ENCODE measurements around the gene XYLT1.

DNA sequence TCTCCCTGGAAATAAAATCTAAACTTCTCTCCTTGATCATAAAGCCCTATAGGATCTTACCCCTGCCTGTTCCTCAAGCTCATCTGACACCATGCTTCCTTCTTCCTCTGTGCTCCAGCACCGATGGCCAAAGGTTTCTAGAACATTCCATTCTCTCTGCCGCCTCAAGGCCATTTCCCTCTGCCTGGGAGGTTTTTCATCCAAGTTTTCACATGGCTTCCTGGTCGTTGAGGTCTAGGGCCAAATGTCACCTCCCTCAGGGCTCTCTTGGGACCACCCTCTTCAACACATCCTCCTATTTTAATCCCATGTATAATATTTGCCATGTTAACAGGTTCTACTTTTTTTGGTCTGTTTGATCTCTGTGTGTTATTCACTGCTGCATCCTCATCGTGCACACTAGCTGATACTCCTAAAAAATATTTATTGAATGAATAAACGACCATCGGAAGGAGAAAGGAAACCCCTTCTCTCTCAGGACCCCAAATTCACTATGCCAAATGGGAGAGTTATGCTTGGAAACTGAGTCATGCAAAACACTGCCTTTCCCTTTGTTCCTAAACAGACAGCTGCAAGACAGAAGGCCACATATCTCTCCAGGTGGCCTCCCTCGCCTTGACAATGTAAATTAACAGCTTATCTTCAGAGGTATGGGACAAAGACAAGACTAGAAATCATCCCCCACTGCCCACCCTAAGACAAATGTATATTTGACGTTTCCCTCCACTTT lies 78.5 kb downstream of the XYLT1 start:
- TF ChIP-seq EZH2 (IDR thresholded peaks at IDR 0.05; ENCODE audit: insufficient read depth, poor library complexity, severe bottlenecking) (no peak), EZH2phosphoT487 (IDR thresholded peaks at IDR 0.05; ENCODE audit: insufficient read depth, low read depth) (no peak)
